Vagina (tissue), 2 donors: ENCODE measurements around the gene GRHPR. TPM values are rescaled to one million over a fixed set of nuclear protein-coding genes. Genes with fewer than 3 reads are reported as not detected.
"Not testable (repeated sequence)": the region's sequence is repeated elsewhere in the genome, so short reads cannot be mapped to it uniquely, and the experiment has no call there.

Experiments
- DNase-seq, 2 donors: peaks; one replicate each; pipeline ENCODE4 v3.0.0-alpha.2; 2017; ENCODE audit errors: extremely low spot score in 2 of 2
- H3K27ac ChIP-seq: fragments of 200-600 bp; sonication (generic); one replicate; pipeline ENCODE4 v1.5.1; 2019
- H3K27me3 ChIP-seq: fragments of 200-600 bp; sonication (generic); one replicate; pipeline ENCODE4 v1.5.1; 2019
- H3K36me3 ChIP-seq, 2 donors: fragments of 200-600 bp; sonication (generic); one replicate each; pipeline ENCODE4 v1.5.1; 2017 to 2019
- H3K4me1 ChIP-seq: fragments of 200-600 bp; sonication (generic); one replicate; pipeline ENCODE4 v1.5.1; 2019
- H3K4me3 ChIP-seq, 2 donors: fragments of 200-600 bp; sonication (generic); 1 replicate in 1 of 2; 2 replicates in 1 of 2; pipeline ENCODE4 v1.5.1; 2016 to 2019
- H3K9me3 ChIP-seq: fragments of 200-600 bp; sonication (generic); one replicate; pipeline ENCODE4 v1.5.1; 2019
- POLR2A ChIP-seq, 2 donors: fragments of 450-650 bp; IDR thresholded peaks; one replicate each; pipeline ENCODE4 v1.6.1; 2017; ENCODE audit warnings: antibody characterized with exemption in 2 of 2, mild to moderate bottlenecking in 2 of 2, moderate library complexity in 2 of 2
- POLR2AphosphoS5 ChIP-seq, 2 donors: sonication (generic); formaldehyde crosslinking; IDR thresholded peaks; one replicate each; pipeline ENCODE4 v1.9.0; 2017; ENCODE audit warnings: antibody characterized with exemption in 2 of 2, mild to moderate bottlenecking in 2 of 2, low read depth in 1 of 2; ENCODE audit not compliant: insufficient read depth in 1 of 2
- intact Hi-C: fragments of 100-400 bp; cut with DNase I; formaldehyde crosslinking; loops from one replicate; pipeline ENCODE4 v1.15.1; 2023
- total RNA-seq: library from RNA; depleted of rRNA; stranded (reverse); fragments of >200 nt; gene quantifications from one replicate; pipeline ENCODE4 v1.2.3, GENCODE V29; 2016
- TF ChIP-seq, protein P1 (sequence below), 3 experiments: fragments of 450-650 bp in 2 of 3; fragments of 200-600 bp in 1 of 3; sonication (generic) in 1 of 3; IDR thresholded peaks; one replicate each; pipeline ENCODE4 v1.5.1; 2017 to 2019; ENCODE audit warnings: antibody characterized with exemption in 3 of 3, mild to moderate bottlenecking in 2 of 3, moderate library complexity in 2 of 3

Gene GRHPR
- total RNA-seq, 1 donor from 2014 or later, result 134 TPM

DNA sequence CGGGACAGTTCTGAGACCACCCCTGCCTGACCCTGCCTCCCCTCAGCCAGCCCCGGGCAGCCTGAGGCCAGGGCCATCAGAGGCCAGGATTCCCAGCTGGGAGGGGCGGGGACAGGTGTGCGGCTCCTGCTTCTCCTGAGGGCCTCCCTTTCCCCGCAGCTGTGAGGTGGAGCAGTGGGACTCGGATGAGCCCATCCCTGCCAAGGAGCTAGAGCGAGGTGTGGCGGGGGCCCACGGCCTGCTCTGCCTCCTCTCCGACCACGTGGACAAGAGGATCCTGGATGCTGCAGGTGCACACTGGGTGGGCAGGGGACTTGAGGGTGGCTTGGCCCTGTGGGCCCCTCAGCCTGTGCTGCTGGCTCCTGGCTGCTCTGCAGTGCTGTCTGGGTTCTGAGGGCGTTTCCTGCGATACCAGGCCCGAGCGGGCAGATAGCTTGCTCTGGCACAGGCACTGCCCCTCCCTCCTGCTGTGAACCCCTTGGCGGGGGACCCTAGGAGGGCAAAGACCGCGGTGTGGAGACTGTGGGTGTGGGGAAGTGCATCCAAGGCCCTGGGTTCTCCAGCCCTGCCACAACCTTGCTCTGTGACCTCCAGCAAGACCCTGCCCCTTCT lies 2.3 kb downstream of the GRHPR start:
- TF ChIP-seq POLR2A (IDR thresholded peaks at IDR 0.05) (no peak), POLR2AphosphoS5 (IDR thresholded peaks at IDR 0.05; ENCODE audit: insufficient read depth in 1 of 2, low read depth in 1 of 2) (no peak)
- TF ChIP-seq, protein P1, sequence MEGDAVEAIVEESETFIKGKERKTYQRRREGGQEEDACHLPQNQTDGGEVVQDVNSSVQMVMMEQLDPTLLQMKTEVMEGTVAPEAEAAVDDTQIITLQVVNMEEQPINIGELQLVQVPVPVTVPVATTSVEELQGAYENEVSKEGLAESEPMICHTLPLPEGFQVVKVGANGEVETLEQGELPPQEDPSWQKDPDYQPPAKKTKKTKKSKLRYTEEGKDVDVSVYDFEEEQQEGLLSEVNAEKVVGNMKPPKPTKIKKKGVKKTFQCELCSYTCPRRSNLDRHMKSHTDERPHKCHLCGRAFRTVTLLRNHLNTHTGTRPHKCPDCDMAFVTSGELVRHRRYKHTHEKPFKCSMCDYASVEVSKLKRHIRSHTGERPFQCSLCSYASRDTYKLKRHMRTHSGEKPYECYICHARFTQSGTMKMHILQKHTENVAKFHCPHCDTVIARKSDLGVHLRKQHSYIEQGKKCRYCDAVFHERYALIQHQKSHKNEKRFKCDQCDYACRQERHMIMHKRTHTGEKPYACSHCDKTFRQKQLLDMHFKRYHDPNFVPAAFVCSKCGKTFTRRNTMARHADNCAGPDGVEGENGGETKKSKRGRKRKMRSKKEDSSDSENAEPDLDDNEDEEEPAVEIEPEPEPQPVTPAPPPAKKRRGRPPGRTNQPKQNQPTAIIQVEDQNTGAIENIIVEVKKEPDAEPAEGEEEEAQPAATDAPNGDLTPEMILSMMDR (IDR thresholded peaks at IDR 0.05), result no peak
- H3K27ac ChIP-seq, result no peak overlapping the region
- peaks cover 31% of the 10 kb centered on the region for H3K4me1 ChIP-seq
- H3K27me3 ChIP-seq, result no peaks in the 10 kb centered on the region
- no peak overlapping the region for H3K4me3 ChIP-seq
- no peaks in the 10 kb centered on the region for H3K9me3 ChIP-seq
- no peak for DNase-seq
- H3K36me3 ChIP-seq, result peaks cover 0 to 33% of the 10 kb centered on the region in 2 donors
- intact Hi-C loops, result no loop called here

DNA sequence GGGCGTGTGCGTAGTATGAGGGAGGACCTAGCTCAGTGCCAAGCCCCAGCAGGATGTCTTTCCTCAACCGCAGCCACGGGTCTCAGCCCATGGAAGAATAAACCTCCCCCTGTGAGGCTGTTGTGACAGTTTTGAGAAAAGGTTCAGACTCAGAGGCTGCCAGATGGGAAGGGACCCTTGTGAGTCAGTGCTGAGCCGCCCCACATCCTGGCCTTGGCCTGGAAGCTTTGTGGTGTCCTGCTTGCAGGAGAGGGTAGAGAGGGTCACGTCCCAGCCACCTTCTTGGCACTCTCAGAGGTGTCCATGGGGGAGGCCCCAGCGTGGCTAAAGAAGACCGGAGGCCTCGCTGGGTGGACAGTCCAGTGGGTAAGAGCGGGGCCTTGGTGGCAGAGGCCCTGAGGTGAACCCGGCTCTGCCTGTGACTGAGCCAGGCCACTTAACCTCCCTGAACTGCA lies 2.8 kb downstream of the GRHPR start:
- intact Hi-C loops, result no loop called here

DNA sequence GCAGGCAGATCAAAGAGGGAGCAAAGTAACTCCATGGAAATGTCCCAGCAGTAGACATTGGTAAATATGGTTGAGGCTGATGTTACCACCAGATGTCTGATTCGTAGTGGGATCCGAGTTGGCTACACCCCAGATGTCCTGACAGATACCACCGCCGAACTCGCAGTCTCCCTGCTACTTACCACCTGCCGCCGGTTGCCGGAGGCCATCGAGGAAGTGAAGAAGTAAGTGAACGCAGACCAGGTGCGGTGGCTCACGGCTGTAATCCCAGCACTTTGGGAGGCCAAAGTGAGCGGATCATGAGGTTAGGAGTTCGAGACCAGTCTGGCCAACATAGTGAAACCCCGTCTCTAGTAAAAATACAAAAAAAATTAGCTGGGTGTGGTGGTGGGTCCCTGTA lies 3.9 kb downstream of the GRHPR start:
- H3K27me3 ChIP-seq, H3K27ac ChIP-seq, H3K9me3 ChIP-seq, intact Hi-C loops, H3K4me3 ChIP-seq, DNase-seq: not testable (repeated sequence)
- H3K36me3 ChIP-seq, result peaks cover 0 to 43% of the 10 kb centered on the region in 2 donors
- peaks cover 31% of the 10 kb centered on the region for H3K4me1 ChIP-seq

More for the DNA sequence above, 2.8 kb downstream of the GRHPR start:
- TF ChIP-seq POLR2A (IDR thresholded peaks at IDR 0.05) (no peak), POLR2AphosphoS5 (IDR thresholded peaks at IDR 0.05; ENCODE audit: insufficient read depth in 1 of 2, low read depth in 1 of 2) (no peak)
- TF ChIP-seq, protein P1 (IDR thresholded peaks at IDR 0.05), result no peak
- H3K4me1 ChIP-seq, result peaks cover 31% of the 10 kb centered on the region
- H3K36me3 ChIP-seq, result peaks cover 0 to 36% of the 10 kb centered on the region in 2 donors
- no peaks in the 10 kb centered on the region for H3K27me3 ChIP-seq
- no peaks in the 10 kb centered on the region for H3K9me3 ChIP-seq
- no peak overlapping the region for H3K27ac ChIP-seq
- no peak overlapping the region for H3K4me3 ChIP-seq
- DNase-seq, result no peak

DNA sequence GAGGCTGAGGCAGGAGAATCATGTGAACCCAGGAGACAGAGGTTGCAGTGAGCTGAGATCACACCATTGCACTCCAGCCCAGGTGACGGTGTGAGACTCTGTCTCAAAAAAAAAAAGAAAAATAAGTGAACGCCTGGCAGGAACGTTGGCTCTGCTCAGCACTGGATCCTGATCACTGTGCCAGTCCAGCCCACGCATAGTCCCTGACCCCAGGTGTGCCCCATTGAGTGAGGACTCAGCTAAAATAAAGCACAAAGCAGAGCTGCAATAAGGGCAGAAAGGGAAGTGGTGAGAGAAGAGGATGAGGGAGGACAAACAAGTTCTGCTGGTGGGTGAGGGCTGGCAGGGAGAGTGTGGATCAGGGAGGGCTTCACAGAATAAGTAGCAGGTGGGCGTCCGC lies 4.3 kb downstream of the GRHPR start:
- intact Hi-C loops, result no loop called here
- Histone ChIP-seq H3K27me3 (no peaks in the 10 kb centered on the region), H3K27ac (no peak overlapping the region), H3K36me3 (peaks cover 0 to 43% of the 10 kb centered on the region in 2 donors), H3K9me3 (no peaks in the 10 kb centered on the region), H3K4me1 (peaks cover 30% of the 10 kb centered on the region), H3K4me3 (no peak overlapping the region)
- TF ChIP-seq POLR2A (IDR thresholded peaks at IDR 0.05) (no peak), POLR2AphosphoS5 (IDR thresholded peaks at IDR 0.05; ENCODE audit: insufficient read depth in 1 of 2, low read depth in 1 of 2) (no peak)
- TF ChIP-seq, protein P1 (IDR thresholded peaks at IDR 0.05), result no peak
- no peak for DNase-seq

DNA sequence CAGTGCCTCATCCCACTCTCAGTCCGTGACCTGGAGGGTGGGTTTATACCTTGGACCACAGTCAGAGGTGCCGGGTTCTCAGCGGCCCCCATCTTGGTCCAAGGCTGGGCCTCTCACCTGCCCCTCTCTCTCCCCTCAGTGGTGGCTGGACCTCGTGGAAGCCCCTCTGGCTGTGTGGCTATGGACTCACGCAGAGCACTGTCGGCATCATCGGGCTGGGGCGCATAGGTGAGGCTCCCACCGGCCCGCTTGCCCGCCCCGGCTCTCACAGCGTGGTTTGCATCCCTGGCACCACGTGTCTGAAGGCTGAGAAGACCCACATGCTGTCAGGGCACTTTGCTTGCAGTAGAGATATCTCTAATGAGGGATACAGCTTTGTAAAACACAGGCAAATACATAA lies 5.8 kb downstream of the GRHPR start:
- H3K27ac ChIP-seq, result no peak overlapping the region
- H3K36me3 ChIP-seq, result peaks cover 0 to 49% of the 10 kb centered on the region in 2 donors

More for the DNA sequence above, 5.8 kb downstream of the GRHPR start:
- no peak overlapping the region for H3K4me3 ChIP-seq
- no peaks in the 10 kb centered on the region for H3K9me3 ChIP-seq
- intact Hi-C loops, result no loop called here
- peaks cover 30% of the 10 kb centered on the region for H3K4me1 ChIP-seq
- TF ChIP-seq, protein P1 (IDR thresholded peaks at IDR 0.05), result no peak
- no peak for TF ChIP-seq POLR2A (IDR thresholded peaks at IDR 0.05)
- TF ChIP-seq POLR2AphosphoS5 (IDR thresholded peaks at IDR 0.05; ENCODE audit: insufficient read depth in 1 of 2, low read depth in 1 of 2), result no peak
- no peak for DNase-seq
- H3K27me3 ChIP-seq, result no peaks in the 10 kb centered on the region
